Neural cell (in vitro differentiated cells): ENCODE data around the gene AKT1S1. TPM values are rescaled to one million over a fixed set of nuclear protein-coding genes. Genes with fewer than 3 reads are reported as not detected.

ENCODE experiments used
- H2AFZ ChIP-seq: fragments of 200-600, 300-800 bp; sonication (generic), shearing (Covaris generic); 2 replicates; pipeline ENCODE4 v1.6.0; 2014; ENCODE audit warnings: low read depth, mild to moderate bottlenecking, antibody characterized with exemption, low read length, moderate library complexity
- H3F3A ChIP-seq: fragments of 200-600 bp; shearing (Covaris generic); 2 replicates; pipeline ENCODE4 v1.6.1; 2016; ENCODE audit warnings: mild to moderate bottlenecking, moderate library complexity, mixed read lengths, antibody characterized with exemption, low read length; ENCODE audit not compliant: insufficient read depth, poor library complexity, severe bottlenecking
- H3K27ac ChIP-seq: fragments of 200-600, 300-800 bp; sonication (generic), shearing (Covaris generic); 2 replicates; pipeline ENCODE4 v1.5.1; 2014; ENCODE audit warnings: mild to moderate bottlenecking, low read length, moderate library complexity
- H3K27me3 ChIP-seq: fragments of 300-800, 200-600 bp; sonication (generic), shearing (Covaris generic); 2 replicates; pipeline ENCODE4 v1.6.0; 2014; ENCODE audit warnings: mild to moderate bottlenecking, low read depth, low read length, moderate library complexity; ENCODE audit not compliant: insufficient read depth
- H3K36me3 ChIP-seq: fragments of 300-800, 200-600 bp; sonication (generic), shearing (Covaris generic); 2 replicates; pipeline ENCODE4 v1.5.1; 2014; ENCODE audit warnings: mild to moderate bottlenecking, antibody characterized with exemption, low read length, moderate library complexity; ENCODE audit not compliant: insufficient read depth
- H3K4me2 ChIP-seq: fragments of 300-800, 200-600 bp; sonication (generic), shearing (Covaris generic); 2 replicates; pipeline ENCODE4 v1.6.0; 2014; ENCODE audit warnings: mild to moderate bottlenecking, low read length
- H3K4me3 ChIP-seq: fragments of 300-800, 200-600 bp; sonication (generic), shearing (Covaris generic); 2 replicates; pipeline ENCODE4 v1.5.1; 2014; ENCODE audit warnings: mild to moderate bottlenecking, low read length, moderate library complexity
- H3K79me2 ChIP-seq: fragments of 200-600 bp; shearing (Covaris generic); replicated peaks from 2 replicates; pipeline ENCODE4 v1.6.0; 2014; ENCODE audit warnings: mild to moderate bottlenecking, low read length, moderate library complexity; ENCODE audit not compliant: insufficient read depth
- H3K9ac ChIP-seq: fragments of 300-800, 200-600 bp; sonication (generic), shearing (Covaris generic); 2 replicates; pipeline ENCODE4 v1.6.1; 2016; ENCODE audit warnings: mild to moderate bottlenecking, low read length, mixed read lengths
- H3K9me2 ChIP-seq: fragments of 200-600 bp; shearing (Covaris generic); 2 replicates; pipeline ENCODE4 v1.6.1; 2016; ENCODE audit warnings: mild to moderate bottlenecking, low read length, mixed read lengths; ENCODE audit not compliant: insufficient read depth
- H3K9me3 ChIP-seq: fragments of 200-600, 300-800 bp; sonication (generic), shearing (Covaris generic); 2 replicates; pipeline ENCODE4 v1.6.1; 2016; ENCODE audit warnings: mild to moderate bottlenecking, mixed run types, low read length, moderate library complexity, mixed read lengths
- H4K20me1 ChIP-seq: fragments of 200-600 bp; shearing (Covaris generic); 2 replicates; pipeline ENCODE4 v1.6.1; 2016; ENCODE audit warnings: mild to moderate bottlenecking, mixed run types; ENCODE audit not compliant: insufficient read depth
- EP300 ChIP-seq: fragments of 450-650 bp; conservative IDR thresholded peaks from 2 replicates; pipeline ENCODE4 v1.6.1; 2014; ENCODE audit warnings: antibody characterized with exemption, mild to moderate bottlenecking, moderate library complexity; ENCODE audit not compliant: poor library complexity, severe bottlenecking
- EZH2 ChIP-seq: fragments of 200-600, 300-800 bp; shearing (Covaris generic), sonication (generic); IDR thresholded peaks from 2 replicates; pipeline ENCODE4 v1.6.1; 2014; ENCODE audit warnings: antibody characterized with exemption, low read length, borderline replicate concordance, mild to moderate bottlenecking; ENCODE audit not compliant: insufficient read depth, poor library complexity, severe bottlenecking
- MXI1 ChIP-seq: fragments of 450-650 bp; conservative IDR thresholded peaks from 2 replicates; pipeline ENCODE4 v1.6.1; 2014; ENCODE audit warnings: antibody characterized with exemption, mild to moderate bottlenecking; ENCODE audit not compliant: poor library complexity, severe bottlenecking
- POLR2AphosphoS5 ChIP-seq: IDR thresholded peaks from 2 replicates; pipeline ENCODE4 v1.6.1; 2012
- RAD21 ChIP-seq: fragments of 450-650 bp; conservative IDR thresholded peaks from 2 replicates; pipeline ENCODE4 v1.6.1; 2014; ENCODE audit warnings: antibody characterized with exemption, mild to moderate bottlenecking, moderate library complexity
- SMC3 ChIP-seq: fragments of 450-650 bp; conservative IDR thresholded peaks from 2 replicates; pipeline ENCODE4 v1.6.1; 2014; ENCODE audit warnings: antibody characterized with exemption, mild to moderate bottlenecking, moderate library complexity; ENCODE audit not compliant: poor library complexity
- TAF1 ChIP-seq: IDR thresholded peaks from 2 replicates; pipeline ENCODE4 v1.6.1; 2012; ENCODE audit warnings: low read depth
- polyA plus RNA-seq: library from polyadenylated mRNA; depleted of rRNA; stranded (reverse); fragments of >200 nt; gene quantifications from 2 replicates; pipeline ENCODE4 v1.2.3, GENCODE V29; 2014
- TF ChIP-seq, protein P1 (sequence below): fragments of 450-650 bp; IDR thresholded peaks from 2 replicates; pipeline ENCODE4 v1.5.1; 2014; ENCODE audit warnings: antibody characterized with exemption, mild to moderate bottlenecking, moderate library complexity; ENCODE audit not compliant: poor library complexity, severe bottlenecking
- TF ChIP-seq, protein P2 (sequence below): IDR thresholded peaks from 2 replicates; pipeline ENCODE4 v1.6.1; 2012; ENCODE audit warnings: borderline replicate concordance

AKT1S1 gene
- polyA plus RNA-seq, 1 donor from 2014 or later: 4.8 TPM

DNA sequence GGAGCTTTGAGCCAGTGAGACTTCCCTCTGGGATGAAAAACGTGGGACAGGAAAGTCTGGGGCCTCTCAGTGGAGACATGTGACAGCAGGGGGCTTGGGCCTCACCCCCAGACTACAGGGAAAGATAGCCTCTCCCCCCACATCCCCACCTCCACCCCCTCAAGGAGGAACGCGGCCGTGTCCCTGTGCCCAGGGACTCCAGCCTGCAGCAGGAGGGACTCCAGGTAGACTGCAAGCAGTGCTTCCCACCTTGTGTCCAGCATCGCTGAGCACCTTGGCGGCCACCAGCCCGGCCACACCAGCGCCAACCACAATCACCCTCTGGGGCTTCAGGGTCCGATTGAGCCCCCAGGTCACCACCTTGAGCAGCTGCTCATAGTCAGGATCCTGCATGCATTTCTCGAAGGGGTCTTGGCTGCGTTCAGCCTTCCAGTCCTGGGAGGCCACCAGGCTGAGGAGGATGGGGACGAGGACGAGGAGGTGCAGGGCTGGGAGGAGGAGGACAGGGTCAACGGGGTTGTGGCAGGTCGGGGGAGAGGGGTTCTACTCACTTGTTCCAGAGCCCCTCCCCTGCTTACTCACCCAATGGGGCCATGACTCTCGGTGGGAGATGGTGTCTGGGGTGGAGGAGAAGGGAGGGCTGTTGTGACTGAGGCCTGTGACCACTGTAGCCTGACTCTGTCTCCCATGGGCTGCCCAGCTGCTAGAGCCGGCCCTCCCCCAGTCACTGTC is 18.6 kb upstream of the AKT1S1 start:
- no peaks in the 10 kb centered on the region for H3K9me2 ChIP-seq
- H3K27me3 ChIP-seq: no peaks in the 10 kb centered on the region
- no peak overlapping the region for H3K27ac ChIP-seq
- no peaks in the 10 kb centered on the region for H4K20me1 ChIP-seq
- TF ChIP-seq, protein P1, sequence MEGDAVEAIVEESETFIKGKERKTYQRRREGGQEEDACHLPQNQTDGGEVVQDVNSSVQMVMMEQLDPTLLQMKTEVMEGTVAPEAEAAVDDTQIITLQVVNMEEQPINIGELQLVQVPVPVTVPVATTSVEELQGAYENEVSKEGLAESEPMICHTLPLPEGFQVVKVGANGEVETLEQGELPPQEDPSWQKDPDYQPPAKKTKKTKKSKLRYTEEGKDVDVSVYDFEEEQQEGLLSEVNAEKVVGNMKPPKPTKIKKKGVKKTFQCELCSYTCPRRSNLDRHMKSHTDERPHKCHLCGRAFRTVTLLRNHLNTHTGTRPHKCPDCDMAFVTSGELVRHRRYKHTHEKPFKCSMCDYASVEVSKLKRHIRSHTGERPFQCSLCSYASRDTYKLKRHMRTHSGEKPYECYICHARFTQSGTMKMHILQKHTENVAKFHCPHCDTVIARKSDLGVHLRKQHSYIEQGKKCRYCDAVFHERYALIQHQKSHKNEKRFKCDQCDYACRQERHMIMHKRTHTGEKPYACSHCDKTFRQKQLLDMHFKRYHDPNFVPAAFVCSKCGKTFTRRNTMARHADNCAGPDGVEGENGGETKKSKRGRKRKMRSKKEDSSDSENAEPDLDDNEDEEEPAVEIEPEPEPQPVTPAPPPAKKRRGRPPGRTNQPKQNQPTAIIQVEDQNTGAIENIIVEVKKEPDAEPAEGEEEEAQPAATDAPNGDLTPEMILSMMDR: no peak
- no peak for TF ChIP-seq MXI1
- TF ChIP-seq, protein P2, sequence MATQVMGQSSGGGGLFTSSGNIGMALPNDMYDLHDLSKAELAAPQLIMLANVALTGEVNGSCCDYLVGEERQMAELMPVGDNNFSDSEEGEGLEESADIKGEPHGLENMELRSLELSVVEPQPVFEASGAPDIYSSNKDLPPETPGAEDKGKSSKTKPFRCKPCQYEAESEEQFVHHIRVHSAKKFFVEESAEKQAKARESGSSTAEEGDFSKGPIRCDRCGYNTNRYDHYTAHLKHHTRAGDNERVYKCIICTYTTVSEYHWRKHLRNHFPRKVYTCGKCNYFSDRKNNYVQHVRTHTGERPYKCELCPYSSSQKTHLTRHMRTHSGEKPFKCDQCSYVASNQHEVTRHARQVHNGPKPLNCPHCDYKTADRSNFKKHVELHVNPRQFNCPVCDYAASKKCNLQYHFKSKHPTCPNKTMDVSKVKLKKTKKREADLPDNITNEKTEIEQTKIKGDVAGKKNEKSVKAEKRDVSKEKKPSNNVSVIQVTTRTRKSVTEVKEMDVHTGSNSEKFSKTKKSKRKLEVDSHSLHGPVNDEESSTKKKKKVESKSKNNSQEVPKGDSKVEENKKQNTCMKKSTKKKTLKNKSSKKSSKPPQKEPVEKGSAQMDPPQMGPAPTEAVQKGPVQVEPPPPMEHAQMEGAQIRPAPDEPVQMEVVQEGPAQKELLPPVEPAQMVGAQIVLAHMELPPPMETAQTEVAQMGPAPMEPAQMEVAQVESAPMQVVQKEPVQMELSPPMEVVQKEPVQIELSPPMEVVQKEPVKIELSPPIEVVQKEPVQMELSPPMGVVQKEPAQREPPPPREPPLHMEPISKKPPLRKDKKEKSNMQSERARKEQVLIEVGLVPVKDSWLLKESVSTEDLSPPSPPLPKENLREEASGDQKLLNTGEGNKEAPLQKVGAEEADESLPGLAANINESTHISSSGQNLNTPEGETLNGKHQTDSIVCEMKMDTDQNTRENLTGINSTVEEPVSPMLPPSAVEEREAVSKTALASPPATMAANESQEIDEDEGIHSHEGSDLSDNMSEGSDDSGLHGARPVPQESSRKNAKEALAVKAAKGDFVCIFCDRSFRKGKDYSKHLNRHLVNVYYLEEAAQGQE: no peak
- no peak for TF ChIP-seq POLR2AphosphoS5
- no peak for TF ChIP-seq TAF1
- TF ChIP-seq SMC3: no peak
- TF ChIP-seq EP300: no peak
- TF ChIP-seq RAD21: no peak
- TF ChIP-seq EZH2: no peak
- H3K36me3 ChIP-seq: no peaks in the 10 kb centered on the region
- H3K4me2 ChIP-seq: no peak overlapping the region
- no peaks in the 10 kb centered on the region for H3K9me3 ChIP-seq
- no peaks in the 10 kb centered on the region for H3F3A ChIP-seq
- no peak overlapping the region for H3K9ac ChIP-seq
- H3K4me3 ChIP-seq: no peak overlapping the region
- H3K79me2 ChIP-seq: no peaks in the 10 kb centered on the region
- H2AFZ ChIP-seq: no peak overlapping the region

DNA sequence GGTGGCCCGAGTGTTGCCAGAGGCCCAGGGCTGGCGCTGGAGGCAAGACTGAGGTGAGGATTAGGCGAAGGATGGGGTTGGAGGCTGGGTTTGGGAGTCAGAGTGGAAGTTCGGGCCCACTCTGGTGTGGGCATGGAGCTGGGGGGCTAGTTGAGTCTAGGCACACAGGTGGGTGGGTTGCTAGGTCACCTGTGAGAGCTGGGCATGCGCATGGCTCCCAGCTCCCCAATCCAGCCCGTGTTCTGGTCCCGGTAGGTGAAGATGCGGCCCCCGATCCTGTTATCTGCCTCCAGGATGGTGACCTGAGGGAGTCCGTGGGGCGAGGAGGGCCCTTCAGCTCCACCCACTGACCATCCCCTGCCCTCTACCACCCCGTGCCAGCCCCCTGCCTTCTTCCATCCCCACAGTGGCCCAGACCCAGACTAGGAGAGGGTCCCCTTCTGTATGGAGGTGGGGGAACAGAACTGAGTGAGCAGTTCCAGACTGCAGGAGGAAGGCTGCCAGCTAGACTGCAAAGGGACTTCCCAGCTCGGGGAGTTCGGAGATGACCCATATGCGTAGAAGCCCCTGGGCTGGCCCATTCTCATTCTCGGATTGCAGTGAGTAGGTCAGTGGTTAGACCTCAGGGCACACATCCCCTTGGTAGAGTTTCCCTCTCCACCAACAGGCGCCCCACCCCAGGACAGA is 17.9 kb upstream of the AKT1S1 start:
- no peaks in the 10 kb centered on the region for H3K79me2 ChIP-seq
- no peaks in the 10 kb centered on the region for H4K20me1 ChIP-seq
- no peaks in the 10 kb centered on the region for H3K36me3 ChIP-seq
- H3K4me2 ChIP-seq: no peak overlapping the region
- no peak overlapping the region for H3K27ac ChIP-seq
- H3K9me3 ChIP-seq: no peaks in the 10 kb centered on the region
- H3K27me3 ChIP-seq: peaks cover 6% of the 10 kb centered on the region
- TF ChIP-seq, protein P2: no peak
- no peak for TF ChIP-seq SMC3
- TF ChIP-seq, protein P1: no peak
- no peak for TF ChIP-seq TAF1
- TF ChIP-seq EP300: no peak
- no peak for TF ChIP-seq POLR2AphosphoS5
- TF ChIP-seq EZH2: no peak
- no peak for TF ChIP-seq RAD21
- no peak for TF ChIP-seq MXI1
- no peak overlapping the region for H2AFZ ChIP-seq
- no peak overlapping the region for H3K4me3 ChIP-seq
- H3F3A ChIP-seq: no peaks in the 10 kb centered on the region
- no peak overlapping the region for H3K9ac ChIP-seq
- no peaks in the 10 kb centered on the region for H3K9me2 ChIP-seq
